Cardiac muscle cell (in vitro differentiated cells and primary cell): ENCODE measurements around the gene PCNX1. TPM values are rescaled to one million over a fixed set of nuclear protein-coding genes. Genes with fewer than 3 reads are reported as not detected.
A peak's percentile ranks its signal among the peaks of the same experiment; 100 is the strongest.

Experiments used
- DNase-seq, 2 donors: peaks; one replicate each; pipeline versions ENCODE4 v3.0.0 to v3.0.0-alpha.2; 2010 to 2017; ENCODE audit warnings: low read depth in 1 of 2, low spot score in 1 of 2
- H3K27ac ChIP-seq: fragments of 200-600 bp; sonication (generic); 2 replicates; pipeline ENCODE4 v1.5.1; 2016
- H3K27me3 ChIP-seq: fragments of 200-600 bp; sonication (generic); 2 replicates; pipeline ENCODE4 v1.6.0; 2016; ENCODE audit warnings: control low read depth
- H3K36me3 ChIP-seq: fragments of 200-600 bp; sonication (generic); 2 replicates; pipeline ENCODE4 v1.5.1; 2016; ENCODE audit warnings: control low read depth
- H3K4me1 ChIP-seq: fragments of 200-600 bp; sonication (generic); 2 replicates; pipeline ENCODE4 v1.8.1; 2017; ENCODE audit warnings: low read depth, mild to moderate bottlenecking, mixed run types
- H3K4me3 ChIP-seq: fragments of 200-600 bp; sonication (generic); 2 replicates; pipeline ENCODE4 v1.5.1; 2016; ENCODE audit warnings: mild to moderate bottlenecking
- H3K9me3 ChIP-seq: fragments of 200-600 bp; sonication (generic); 2 replicates; pipeline ENCODE4 v1.5.1; 2017; ENCODE audit warnings: low read depth, mild to moderate bottlenecking, control low read depth
- CTCF ChIP-seq: IDR thresholded peaks from 2 replicates; pipeline ENCODE4 v1.5.1; 2012; ENCODE audit warnings: low read depth, mild to moderate bottlenecking, low read length
- polyA plus RNA-seq: library from polyadenylated mRNA; unstranded; fragments of >200 nt; fragmentation: Nextera tagmentation; extraction: Ambion mirVana; gene quantifications from 2 replicates; pipeline ENCODE4 v1.2.1, GENCODE V29; 2016
- total RNA-seq: library from RNA; depleted of rRNA; stranded (reverse); fragments of >200 nt; gene quantifications from 2 replicates; pipeline ENCODE4 v1.2.3, GENCODE V29; 2016

The PCNX1 gene
- total and polyA plus RNA-seq, 2 experiments from 2014 or later, result 20.1 to 45.4 TPM

DNA sequence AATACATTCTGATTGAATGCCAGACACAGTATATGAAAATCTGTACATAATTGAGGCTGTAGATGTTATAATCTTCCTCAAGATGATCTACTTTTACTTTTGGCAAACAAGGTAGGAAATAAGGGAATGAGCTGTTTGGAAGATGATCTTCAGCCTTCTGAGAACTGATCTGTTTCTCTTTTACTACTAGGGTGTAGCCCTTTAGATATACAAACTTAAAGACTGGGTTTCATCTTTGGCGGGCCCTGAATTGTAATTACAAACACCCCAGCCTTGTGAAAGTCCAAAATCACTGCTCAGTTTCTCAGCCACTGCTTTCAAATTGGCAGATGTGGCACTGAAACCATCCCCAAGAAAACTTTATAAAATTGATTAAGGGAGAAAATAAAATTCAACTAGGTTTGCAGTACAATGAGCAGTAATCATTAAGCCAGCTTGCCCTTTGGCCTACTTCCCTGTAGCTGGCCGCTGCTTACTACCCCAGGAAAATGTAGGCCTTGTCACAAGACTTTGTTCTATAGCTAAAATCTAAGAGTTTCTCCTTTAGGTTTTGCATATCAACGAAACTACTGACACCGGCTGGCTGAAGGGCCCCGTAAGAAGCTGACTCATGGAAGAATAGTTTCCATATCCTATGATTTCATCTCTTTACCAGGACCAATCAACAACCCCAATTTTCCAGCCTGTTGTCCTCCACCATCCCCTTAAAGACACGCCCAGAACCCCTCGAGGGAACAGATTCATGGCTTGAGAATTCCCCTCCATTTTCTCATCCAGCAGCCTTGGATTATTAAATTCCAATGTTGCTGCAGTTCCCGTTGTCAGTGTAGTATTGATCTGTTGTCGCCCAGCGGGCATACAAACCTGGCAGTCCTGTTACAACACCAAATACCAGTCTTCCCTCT is 210.8 kb downstream of the PCNX1 start:
- Histone ChIP-seq H3K27ac (peak overlapping the region; percentile 69), H3K4me1 (no peaks in the 10 kb centered on the region), H3K27me3 (no peaks in the 10 kb centered on the region), H3K4me3 (no peak overlapping the region), H3K9me3 (no peaks in the 10 kb centered on the region), H3K36me3 (no peaks in the 10 kb centered on the region)
- no peak for TF ChIP-seq CTCF
- DNase-seq, result peak; percentile 5 to 83

DNA sequence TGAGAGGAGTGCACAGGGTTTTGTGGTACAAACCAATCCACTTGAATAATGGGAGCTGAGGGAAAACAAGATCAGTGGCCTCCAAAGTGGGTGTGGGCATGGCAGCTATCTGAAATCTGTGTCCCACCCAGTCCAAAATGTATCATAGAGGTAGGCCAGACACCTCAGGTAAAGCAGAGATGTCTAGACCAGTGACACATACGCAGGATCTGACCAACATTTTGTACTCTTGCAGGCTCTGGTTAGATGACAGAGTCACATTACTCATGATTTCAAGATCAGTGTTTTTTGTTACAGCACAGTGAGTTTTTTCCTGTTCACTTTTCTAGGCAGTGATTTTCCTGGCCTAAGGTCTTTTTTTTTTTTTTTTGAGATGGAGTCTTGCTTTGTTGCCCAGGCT is 211.8 kb downstream of the PCNX1 start:
- Histone ChIP-seq H3K9me3 (no peaks in the 10 kb centered on the region), H3K36me3 (no peaks in the 10 kb centered on the region), H3K4me3 (no peak overlapping the region)

GRCh38 chr14:71119832-71120231 is 212.6 kb downstream of the PCNX1 start:
- no peak for TF ChIP-seq CTCF
- H3K27ac ChIP-seq, result no peak overlapping the region
- H3K4me1 ChIP-seq, result no peaks in the 10 kb centered on the region

More for the DNA sequence above, 211.8 kb downstream of the PCNX1 start:
- H3K27ac ChIP-seq, result peak overlapping the region; percentile 35
- H3K27me3 ChIP-seq, result no peaks in the 10 kb centered on the region
- DNase-seq, result no peak
- H3K4me1 ChIP-seq, result no peaks in the 10 kb centered on the region
- no peak for TF ChIP-seq CTCF

DNA sequence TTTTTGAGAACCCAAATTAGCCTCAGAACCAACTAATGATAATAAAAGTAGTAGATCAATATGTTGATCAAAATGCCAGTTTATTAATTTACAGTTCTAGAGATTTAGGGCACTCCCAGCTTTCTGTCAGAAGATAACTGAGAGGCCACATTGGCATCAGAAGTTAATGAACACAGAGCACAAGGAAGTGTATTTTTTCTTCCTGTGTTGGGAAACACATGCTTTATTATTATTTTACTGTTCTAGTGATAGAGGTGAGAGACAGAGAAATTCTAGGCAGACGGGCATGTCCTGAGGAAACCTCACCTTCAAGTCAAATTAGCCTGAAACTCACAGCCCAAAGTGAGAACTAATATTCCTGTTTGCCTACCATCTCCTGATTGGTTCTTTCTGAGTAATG is 213.7 kb downstream of the PCNX1 start:
- no peak overlapping the region for H3K27ac ChIP-seq
- H3K36me3 ChIP-seq, result no peaks in the 10 kb centered on the region
- DNase-seq, result no peak
- no peak overlapping the region for H3K4me3 ChIP-seq
- no peaks in the 10 kb centered on the region for H3K4me1 ChIP-seq
- no peak for TF ChIP-seq CTCF
- no peaks in the 10 kb centered on the region for H3K9me3 ChIP-seq
- no peaks in the 10 kb centered on the region for H3K27me3 ChIP-seq

More at GRCh38 chr14:71119832-71120231, 212.6 kb downstream of the PCNX1 start:
- no peak for DNase-seq
- Histone ChIP-seq H3K4me3 (no peak overlapping the region), H3K36me3 (no peaks in the 10 kb centered on the region), H3K27me3 (no peaks in the 10 kb centered on the region), H3K9me3 (no peaks in the 10 kb centered on the region)

DNA sequence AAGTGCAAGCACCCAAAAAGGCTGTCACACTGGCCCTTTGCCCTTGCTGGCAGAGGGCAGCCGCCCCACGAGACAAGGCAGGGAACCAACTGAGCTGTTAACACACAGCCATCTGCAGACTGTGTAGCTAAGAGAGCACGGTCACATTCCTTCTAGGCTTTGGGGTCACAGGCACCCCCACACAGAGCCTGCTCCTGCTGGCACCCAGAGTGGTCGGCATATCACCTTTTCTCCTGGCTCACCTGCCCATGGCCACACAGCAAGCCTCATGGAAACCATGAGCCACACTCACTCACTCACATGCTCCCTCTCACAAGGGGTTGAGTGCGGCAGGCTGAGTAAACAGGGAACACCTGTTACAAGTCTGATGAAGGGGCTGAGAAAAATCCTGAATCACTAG is 214.5 kb downstream of the PCNX1 start:
- no peaks in the 10 kb centered on the region for H3K36me3 ChIP-seq
- H3K4me3 ChIP-seq, result no peak overlapping the region
- H3K27me3 ChIP-seq, result no peaks in the 10 kb centered on the region
- DNase-seq, result no peak
- no peak overlapping the region for H3K27ac ChIP-seq
- no peaks in the 10 kb centered on the region for H3K4me1 ChIP-seq
- no peaks in the 10 kb centered on the region for H3K9me3 ChIP-seq
- no peak for TF ChIP-seq CTCF
